HG03432 (cell line): Measurements from ENCODE around the gene SEMG1.

Experiments used
- ATAC-seq: cut with Tn5 transposase; IDR thresholded peaks from one replicate; pipeline ENCODE4 v1.9.1; 2021; ENCODE audit warnings: mild to moderate bottlenecking, moderate library complexity; ENCODE audit not compliant: unreplicated experiment

SEMG1 gene, protein sequence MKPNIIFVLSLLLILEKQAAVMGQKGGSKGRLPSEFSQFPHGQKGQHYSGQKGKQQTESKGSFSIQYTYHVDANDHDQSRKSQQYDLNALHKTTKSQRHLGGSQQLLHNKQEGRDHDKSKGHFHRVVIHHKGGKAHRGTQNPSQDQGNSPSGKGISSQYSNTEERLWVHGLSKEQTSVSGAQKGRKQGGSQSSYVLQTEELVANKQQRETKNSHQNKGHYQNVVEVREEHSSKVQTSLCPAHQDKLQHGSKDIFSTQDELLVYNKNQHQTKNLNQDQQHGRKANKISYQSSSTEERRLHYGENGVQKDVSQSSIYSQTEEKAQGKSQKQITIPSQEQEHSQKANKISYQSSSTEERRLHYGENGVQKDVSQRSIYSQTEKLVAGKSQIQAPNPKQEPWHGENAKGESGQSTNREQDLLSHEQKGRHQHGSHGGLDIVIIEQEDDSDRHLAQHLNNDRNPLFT

DNA sequence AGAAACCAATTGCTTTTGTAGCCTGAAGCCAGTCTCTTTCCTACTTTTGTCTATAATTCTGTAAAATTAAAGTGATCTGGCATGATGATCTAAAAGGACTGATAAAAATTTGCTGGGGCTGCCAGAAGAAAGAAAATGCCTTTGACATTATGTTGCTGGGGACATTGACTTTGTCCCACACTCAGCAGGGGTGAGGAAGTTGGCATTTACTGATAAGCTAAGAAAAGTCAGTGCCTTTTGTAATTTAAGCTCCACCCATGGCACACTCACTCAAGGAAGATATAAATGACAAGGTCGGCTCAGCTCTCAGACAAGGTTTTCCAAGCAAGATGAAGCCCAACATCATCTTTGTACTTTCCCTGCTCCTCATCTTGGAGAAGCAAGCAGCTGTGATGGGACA lies at the start of gene SEMG1:
TSS of gene SEMG1 (plus strand) at position 309 of the 400 bp plus-strand sequence. CDS start at position 330, 21 bp downstream.
- ATAC-seq, result no peak

DNA sequence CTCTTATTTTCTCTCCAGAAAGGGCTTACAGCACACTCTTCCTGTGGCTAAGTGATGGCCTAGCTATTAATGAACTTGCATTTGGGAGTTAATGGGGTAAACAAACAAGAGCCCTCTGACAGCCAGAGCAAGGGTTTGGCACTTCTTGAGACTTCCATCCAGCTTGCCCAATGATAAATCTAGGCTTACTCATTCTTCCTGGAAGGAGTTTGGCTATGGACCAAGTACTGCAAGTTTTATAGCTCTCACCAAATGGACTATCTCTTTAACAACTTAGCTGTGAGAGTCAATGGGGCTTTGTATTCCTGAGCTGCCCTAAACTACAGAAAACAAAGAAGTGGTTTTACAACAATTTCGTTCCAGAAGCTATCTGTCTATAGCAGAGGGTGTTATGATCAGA lies 48.9 kb upstream of the SEMG1 start:
- no peak for ATAC-seq

DNA sequence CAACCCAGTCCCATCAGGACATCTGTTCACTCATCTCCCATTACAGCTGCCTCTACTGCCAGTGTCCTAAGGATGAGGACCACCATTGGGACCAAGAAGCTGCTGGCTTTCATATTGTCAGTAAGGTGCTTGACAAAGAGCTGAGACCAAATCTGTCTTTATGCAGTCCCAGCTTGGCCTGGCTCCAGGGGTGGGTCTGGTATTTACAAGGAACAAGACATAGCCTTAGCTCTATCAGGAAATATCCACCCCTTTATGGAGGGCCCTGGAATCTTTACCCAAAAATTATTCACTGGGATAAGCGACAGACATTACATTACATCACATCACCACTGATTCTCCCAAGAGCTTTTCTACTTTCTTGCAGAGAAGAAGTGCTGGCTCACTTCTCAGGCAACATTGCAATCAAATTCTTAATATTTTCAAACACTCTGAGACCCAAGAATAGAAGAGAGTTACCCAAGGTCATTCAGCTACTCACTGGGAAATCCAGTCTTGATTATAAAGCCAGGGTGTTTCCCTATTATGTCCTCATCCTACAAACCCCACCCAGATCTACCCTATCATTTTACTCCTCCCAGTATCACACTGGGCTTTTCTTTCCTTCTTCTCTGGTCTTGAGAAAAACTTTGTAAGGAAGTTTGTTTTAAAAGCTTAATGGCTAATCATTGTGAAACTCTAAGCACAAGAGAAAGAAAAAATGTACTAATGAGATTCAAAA lies 43.6 kb upstream of the SEMG1 start:
- ATAC-seq, result no peak

DNA sequence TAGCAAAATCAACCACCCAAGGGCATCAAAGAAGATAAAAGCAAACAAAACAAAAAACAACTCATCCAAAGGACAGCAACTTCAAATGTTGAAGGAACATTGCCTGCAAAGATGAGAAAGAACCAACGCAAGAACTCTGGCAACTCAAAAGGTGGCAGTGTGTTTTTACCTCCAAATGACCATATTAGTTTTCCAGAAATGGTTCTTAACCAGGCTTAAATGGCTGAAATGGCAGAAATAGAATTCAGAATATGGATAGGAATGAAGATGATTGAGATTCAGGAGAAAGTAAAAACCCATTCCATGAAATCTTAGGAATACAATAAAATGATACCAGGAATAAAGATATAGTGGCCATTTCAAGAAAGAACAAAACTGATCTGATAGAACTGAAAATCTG lies 41.9 kb upstream of the SEMG1 start:
- ATAC-seq, result no peak

DNA sequence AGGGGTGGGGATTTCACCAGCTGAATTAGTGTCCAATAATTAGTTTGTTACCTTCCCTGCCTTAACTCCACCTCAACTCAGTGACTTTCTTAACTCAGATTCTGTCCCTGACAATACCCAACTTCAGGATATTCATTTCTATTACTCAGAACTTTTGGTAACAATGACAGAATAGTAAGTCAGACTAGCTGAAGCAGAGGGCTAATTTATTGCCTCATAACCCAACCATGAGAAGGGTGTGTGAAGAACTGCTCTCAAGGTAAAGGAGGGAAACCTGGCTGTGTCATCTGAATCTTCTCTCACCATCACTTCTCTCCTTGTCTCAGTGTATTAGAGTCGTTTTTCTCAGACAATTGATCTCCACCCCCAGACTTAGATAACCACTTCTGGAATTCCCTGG lies 33.3 kb upstream of the SEMG1 start:
- no peak for ATAC-seq

DNA sequence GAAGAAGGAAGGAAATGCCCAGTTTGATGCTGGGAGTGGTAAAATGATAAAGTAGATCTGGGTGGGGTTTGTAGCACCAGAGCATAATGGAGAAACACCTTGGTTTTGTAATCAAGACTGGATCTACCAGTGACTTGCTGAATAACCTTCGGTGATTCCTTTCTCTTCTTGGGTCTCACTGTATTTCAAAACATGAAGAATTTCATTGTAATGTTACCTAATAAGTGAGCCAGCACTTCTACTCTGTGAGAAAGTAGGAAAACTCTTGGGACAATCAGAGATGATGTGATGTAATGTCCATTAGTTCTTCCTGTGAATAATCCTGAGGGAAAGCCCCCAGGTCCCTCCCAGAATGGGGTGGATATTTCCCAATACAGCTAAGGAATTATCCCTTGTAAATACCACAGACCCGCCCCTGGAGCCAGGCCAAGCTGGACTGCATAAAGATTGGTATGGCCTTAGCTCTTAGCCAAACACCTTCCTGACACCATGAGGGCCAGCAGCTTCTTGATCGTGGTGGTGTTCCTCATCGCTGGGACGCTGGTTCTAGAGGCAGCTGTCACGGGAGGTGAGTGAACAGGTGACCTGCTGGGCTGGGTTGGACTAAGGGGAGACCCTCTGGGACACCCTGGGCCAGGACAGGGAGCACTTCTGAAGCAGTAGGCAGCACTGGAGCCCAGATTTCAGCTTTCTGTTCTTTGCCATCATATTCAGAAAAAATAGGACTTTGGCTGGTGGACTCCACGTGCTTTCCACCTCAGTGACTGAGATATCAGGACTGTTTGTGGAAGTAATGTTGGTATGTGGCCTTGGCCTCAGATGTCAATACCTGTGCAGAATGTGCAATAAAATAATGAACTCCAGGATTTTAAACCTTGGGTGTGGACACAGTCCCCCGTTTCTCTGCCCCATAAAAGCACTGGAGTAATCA lies 32.1 kb upstream of the SEMG1 start, which contains the start of gene PI3:
TSS of gene PI3 (plus strand) at position 469 of the 931 bp plus-strand sequence. CDS start at position 490, 21 bp downstream.
- ATAC-seq, result no peak

DNA sequence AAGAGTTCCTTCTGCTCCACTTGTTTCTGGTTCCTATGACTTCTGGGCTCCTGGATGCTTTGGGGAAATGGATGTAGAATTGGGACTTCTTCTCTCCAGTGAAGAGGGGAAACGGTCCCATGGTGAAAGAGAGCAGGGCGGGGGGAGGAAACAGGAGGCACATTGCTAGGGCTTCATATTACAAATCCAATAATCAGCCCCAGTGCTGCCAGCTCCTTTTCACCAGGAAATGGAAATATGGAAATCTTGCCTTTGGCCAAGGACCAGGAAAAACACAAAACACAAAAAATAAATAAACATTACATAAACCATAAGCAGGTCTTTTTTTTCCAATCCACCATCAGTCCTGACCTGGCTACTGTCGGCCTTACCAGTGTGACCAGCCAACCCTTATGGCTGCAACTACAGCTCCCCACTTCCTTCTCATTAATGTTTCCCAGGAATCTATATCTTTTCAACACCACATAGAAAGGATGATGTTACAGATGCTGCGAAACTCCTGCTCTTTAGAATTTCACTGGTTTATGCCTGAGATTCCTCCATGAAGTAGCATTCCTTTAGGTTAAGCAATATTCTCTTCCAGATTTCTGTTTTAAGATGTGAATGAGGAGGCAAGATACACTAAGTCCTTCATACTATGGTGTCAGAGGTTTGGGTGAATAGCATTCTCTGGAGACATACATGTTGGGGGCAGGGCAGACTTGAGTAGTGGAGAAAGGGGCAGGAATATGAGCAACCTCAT lies 30.1 kb upstream of the SEMG1 start:
- no peak for ATAC-seq

DNA sequence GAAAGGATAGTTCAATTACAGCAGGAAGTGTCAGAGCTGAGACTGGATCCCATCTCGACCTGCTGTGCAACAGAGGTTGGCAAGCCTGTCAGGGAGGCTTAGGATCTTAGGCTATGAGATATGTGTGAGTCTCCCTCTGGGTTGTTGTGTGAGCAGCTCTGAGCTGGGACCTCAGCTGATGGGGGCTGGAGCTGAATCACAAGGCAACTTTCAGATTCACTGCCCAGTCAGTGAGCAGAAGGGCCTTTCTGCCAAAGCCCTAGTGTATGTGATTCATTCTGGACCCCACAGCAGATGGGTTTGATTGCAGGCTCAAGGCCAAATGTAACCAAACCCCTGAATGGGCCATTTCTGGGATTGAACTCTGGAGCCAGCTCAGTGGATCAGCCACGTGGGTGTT lies 27.7 kb upstream of the SEMG1 start:
- no peak for ATAC-seq

DNA sequence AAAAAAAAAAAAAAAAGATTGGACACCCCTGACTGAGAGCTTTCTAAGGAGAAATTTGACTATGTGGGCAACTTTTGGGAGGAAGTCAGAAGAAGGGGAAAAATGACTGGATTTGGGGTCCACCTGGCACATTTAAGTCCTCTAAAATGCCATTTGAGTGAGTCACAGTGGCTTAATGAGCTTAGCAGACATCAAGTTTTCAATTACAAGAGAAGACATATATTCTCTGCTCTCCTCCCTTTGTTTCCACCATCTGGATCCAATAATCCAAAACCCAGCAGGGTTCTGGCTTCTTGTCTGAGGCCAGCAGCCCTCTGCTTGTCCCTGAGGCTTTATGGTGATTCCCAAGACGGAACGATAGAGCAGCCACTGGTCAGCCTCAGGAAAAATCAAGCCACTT lies 25.2 kb upstream of the SEMG1 start:
- no peak for ATAC-seq

DNA sequence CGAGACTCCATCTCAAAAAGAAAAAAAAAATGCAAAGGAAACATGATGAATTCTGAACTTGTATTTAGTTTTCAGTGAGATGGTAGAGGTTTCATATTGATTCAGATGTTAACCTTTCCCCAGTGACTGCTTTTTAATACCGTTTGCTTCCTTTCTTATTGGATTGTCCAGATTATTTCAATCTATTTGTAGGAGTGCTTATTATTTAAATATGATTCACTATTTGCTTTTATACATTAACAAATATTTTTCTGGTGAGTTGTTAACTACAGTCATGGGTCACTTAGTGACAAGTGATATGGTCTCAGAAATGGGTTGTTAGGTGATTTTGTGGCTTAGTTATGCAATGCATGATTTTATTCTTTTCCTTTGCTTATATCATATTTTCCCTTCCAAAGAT lies 23.7 kb upstream of the SEMG1 start:
- ATAC-seq, result no peak

DNA sequence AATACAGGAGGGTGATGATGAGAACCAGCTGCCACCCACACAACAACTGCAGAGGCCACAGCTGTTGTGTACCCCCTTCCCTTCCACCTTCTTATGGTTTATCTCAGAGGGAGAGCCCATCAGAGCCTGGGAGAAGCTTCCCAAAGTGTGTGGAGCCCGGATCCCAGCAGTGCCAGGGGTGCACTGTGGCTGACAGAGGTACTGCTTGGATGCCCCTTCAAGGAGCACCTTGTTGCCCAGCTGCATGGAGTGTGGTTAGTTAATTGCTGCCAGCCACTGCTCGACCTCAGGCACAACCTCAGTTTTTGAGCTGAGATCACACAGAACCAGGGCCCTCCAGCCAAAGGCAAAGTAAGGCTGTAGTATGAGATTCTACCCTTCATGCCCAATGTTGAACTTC lies 19.1 kb upstream of the SEMG1 start:
- no peak for ATAC-seq

DNA sequence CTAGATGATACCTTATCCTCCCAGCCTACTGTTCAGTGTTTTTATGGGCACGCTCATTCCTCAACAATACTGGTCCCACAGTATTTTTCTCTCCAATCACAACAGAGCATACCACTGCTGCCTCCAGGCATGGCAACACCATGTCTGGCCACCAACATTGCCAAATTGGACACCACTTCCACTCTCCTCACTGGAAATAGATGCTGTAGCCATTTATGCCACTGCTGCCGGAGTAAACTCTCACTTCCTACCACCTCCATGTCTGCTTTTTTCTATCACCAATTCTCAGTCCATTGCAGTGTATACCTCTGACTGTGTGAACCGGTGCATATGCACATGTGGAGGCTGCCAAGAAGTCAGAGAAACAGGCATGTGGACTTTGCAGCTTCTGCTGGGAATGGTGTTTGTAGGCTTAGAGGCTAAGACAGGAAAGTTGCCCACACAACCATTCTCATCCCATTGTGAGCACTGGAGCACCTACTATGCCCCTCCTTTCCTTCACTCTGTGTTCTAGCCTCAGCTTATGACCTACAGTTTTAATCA lies 17.7 kb upstream of the SEMG1 start:
- no peak for ATAC-seq

DNA sequence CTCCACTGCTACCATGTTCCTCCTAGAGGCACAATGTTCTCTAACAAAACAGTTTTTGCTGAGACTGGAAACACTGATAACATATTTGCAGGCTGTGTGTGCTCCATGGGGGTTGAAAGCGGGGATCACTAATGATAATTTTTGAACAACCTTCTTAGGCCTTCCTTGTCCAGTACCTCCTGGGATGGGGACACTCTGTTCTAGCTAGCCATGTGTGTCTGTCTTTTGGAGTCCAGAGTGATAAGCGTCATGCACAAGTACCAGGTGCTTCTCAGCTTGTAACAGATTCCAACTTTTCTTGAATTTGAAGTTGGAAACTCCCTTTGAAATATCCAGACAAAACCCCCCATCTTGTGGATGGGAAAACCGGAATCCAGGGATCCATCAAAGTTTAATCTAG lies 17.0 kb upstream of the SEMG1 start:
- ATAC-seq, result no peak

DNA sequence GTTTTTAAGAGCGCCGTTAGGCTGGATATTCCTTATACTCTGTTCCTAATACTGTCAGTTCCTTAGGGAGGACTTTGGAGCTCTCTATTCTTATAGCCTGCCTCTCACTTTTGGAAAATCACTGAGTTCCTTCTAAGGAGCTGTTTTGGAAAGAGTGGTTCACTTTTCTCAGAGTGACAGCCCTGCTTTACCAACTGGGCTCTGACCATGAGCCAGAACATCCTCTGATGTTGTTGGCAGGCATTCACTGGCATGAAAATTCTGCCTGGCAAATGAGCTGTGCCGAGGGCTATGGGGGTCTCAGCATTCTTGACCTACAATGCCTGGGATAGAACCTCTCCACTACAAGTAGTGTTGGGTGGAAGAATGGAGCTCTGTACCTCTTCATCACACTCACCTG lies 14.9 kb upstream of the SEMG1 start:
- ATAC-seq, result no peak

DNA sequence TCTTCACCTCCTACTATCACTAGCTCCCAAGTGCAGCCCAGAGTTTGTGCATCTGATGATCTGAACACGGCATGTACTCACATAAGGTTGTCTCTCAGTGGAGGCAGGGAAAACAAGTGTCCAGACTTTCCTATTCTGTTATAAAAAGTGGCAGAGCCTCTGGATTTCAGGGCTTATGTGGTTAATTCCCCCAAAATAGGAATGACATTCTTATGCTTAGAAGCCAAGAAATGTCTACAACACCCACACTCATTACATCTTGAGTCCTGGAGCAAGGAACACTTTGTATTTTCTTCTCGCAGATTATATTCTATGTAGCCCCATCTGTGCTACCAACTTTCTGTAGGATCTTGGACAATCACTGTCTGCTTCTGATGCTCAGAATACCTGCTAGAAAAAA lies 13.5 kb upstream of the SEMG1 start:
- ATAC-seq, result no peak

DNA sequence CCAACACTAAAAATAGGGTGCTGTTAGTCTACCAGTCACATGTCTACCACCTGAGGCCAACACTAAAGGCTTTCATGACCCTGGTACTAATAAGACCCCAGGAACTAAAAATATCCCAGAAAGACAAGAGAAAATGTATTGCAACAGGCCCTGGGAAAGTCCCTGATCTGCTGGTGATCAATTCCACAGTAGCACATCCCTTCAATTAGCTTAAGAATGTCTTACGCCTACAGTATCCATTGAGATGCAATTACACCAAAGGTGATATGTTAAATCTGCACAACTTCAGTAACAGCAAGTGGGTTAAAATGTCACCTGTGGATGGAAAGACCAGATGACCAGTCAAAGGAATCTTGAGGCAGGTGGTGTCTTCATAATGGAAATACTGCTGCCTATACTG lies 3.1 kb downstream of the SEMG1 start:
- no peak for ATAC-seq

DNA sequence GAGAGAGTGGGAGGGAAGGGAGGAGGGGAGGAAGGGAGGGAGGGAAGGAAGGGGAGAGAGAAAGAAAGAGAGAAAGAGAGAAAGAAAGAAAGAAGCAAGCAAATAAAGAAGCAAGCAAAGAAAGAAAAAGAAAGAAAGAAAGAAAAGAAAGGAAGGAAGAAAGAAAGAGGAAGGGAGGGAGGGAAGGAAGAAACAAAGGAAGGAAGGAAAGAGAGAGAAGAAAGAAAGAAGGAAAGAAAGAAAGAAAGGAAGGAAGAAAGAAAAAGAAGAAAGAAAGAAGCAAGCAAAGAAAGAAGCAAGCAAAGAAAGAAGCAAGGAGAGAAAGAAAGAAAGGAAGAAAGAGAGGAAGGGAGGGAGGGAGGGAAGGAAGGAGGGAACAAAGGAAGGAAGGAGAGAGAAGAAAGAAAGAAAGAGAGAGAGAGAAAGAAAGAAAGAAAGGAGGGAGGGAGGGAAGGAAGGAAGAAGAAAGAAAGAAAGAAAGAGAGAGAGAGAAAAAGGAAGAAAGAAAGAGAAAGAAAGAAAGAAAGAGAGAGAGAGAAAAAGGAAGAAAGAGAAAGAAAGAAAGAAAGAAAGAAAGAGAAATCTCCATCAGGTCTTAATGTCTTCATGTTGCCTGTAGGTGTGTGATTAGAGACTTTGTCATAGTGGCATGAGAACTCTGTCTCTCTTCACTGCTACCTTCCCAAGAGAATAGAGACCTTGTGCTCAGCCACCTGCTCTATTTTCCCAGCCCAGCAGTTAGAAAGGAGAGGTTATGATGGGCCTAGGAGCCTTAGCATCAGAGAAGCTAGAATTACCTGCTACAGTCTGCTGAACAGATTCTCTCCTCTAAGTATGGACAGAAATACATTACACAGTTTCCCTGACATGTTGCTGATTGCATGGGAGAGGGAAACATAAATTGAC lies 5.0 kb downstream of the SEMG1 start:
- no peak for ATAC-seq

DNA sequence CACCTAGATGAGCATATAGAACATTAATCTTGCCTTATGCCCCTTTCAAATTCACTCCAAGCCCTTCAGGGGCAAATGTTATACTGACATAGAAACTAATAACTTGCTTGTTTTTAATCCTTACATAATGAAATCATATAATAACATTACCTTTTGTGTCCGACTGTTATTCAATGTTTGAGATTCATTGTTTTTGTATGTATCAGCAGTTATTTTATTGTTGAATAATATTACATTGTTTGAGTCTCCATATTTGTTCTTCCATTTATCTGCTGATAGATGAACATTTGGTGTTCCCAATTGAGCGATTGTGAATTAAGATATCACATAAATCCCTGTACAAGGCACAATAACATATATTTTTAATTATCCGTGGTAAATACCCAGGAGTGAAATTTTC lies 6.0 kb downstream of the SEMG1 start:
- ATAC-seq, result no peak

DNA sequence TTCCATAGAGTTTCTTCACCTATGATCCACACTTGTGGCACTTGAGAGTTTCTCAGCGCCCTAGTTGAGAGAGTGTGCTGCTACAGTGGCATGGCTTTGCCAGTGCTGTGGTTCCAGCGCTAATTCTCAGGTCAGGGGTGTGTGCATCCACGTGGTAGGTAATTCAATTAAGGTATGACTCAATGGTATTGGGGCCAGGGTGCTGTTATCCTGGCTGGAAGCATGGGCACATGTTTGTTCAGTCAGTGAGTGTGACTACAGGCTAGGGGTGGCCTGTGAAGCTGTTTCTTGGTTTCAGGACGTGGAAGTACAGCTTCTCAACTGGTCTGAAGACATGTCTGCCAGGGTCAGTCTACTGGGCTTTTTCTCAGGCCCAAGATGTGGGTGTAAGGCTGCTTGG lies 11.3 kb downstream of the SEMG1 start:
- ATAC-seq, result no peak
